GM23338 (cell line): ENCODE data around the gene RAB9A.

Source experiments
- EZH2 ChIP-seq: fragments of 200-600 bp; sonication (generic); IDR thresholded peaks from one replicate; pipeline ENCODE4 v1.8.0; 2017; ENCODE audit warnings: antibody characterized with exemption, mild to moderate bottlenecking, low read depth; ENCODE audit not compliant: unreplicated experiment
- TF ChIP-seq, protein P1 (sequence below): IDR thresholded peaks from 2 replicates; pipeline ENCODE4 v1.6.1; 2016; ENCODE audit warnings: antibody characterized with exemption
- TF ChIP-seq, protein P2 (sequence below), 2 experiments: fragments of 200-600 bp in 1 of 2; sonication (generic) in 1 of 2; conservative IDR thresholded peaks; 2 replicates each; pipeline versions ENCODE4 v1.5.1 to v1.6.1; 2016 to 2017; ENCODE audit warnings: antibody characterized with exemption in 2 of 2, low read depth in 2 of 2, mild to moderate bottlenecking in 2 of 2, moderate library complexity in 1 of 2
- TF ChIP-seq, protein P3 (sequence below): IDR thresholded peaks from one replicate; pipeline ENCODE4 v1.6.1; 2018; ENCODE audit warnings: antibody characterized with exemption; ENCODE audit not compliant: unreplicated experiment

DNA sequence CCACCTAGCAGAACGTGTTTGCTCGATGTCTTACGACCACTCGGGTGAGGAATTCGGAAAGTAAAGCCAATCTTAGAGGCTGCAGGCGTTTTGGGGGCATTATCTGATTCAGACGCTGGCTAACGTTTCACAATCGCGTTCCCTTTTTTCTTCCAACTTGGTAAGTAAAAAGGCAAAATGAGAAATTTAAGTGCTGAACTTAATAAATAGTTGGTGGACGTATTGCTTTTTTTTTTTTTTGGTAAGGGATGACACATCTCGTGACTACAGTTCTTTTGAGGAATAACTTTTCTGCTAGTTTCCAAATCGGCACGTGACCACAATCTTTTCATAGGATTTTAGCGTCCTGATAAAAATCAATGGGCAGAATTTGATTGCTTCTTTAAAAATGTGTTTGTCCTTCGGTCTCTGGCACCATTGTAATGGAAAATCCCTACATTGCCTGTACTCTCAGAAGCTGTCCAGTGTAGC is 848 bp downstream of the RAB9A start:
- TF ChIP-seq, protein P1, sequence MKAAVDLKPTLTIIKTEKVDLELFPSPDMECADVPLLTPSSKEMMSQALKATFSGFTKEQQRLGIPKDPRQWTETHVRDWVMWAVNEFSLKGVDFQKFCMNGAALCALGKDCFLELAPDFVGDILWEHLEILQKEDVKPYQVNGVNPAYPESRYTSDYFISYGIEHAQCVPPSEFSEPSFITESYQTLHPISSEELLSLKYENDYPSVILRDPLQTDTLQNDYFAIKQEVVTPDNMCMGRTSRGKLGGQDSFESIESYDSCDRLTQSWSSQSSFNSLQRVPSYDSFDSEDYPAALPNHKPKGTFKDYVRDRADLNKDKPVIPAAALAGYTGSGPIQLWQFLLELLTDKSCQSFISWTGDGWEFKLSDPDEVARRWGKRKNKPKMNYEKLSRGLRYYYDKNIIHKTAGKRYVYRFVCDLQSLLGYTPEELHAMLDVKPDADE = no peak
- TF ChIP-seq, protein P2, sequence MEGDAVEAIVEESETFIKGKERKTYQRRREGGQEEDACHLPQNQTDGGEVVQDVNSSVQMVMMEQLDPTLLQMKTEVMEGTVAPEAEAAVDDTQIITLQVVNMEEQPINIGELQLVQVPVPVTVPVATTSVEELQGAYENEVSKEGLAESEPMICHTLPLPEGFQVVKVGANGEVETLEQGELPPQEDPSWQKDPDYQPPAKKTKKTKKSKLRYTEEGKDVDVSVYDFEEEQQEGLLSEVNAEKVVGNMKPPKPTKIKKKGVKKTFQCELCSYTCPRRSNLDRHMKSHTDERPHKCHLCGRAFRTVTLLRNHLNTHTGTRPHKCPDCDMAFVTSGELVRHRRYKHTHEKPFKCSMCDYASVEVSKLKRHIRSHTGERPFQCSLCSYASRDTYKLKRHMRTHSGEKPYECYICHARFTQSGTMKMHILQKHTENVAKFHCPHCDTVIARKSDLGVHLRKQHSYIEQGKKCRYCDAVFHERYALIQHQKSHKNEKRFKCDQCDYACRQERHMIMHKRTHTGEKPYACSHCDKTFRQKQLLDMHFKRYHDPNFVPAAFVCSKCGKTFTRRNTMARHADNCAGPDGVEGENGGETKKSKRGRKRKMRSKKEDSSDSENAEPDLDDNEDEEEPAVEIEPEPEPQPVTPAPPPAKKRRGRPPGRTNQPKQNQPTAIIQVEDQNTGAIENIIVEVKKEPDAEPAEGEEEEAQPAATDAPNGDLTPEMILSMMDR (conservative IDR thresholded peaks at IDR 0.05; ENCODE audit: low read depth in 2 of 2) = no peak
- TF ChIP-seq EZH2 = no peak
- TF ChIP-seq, protein P3, sequence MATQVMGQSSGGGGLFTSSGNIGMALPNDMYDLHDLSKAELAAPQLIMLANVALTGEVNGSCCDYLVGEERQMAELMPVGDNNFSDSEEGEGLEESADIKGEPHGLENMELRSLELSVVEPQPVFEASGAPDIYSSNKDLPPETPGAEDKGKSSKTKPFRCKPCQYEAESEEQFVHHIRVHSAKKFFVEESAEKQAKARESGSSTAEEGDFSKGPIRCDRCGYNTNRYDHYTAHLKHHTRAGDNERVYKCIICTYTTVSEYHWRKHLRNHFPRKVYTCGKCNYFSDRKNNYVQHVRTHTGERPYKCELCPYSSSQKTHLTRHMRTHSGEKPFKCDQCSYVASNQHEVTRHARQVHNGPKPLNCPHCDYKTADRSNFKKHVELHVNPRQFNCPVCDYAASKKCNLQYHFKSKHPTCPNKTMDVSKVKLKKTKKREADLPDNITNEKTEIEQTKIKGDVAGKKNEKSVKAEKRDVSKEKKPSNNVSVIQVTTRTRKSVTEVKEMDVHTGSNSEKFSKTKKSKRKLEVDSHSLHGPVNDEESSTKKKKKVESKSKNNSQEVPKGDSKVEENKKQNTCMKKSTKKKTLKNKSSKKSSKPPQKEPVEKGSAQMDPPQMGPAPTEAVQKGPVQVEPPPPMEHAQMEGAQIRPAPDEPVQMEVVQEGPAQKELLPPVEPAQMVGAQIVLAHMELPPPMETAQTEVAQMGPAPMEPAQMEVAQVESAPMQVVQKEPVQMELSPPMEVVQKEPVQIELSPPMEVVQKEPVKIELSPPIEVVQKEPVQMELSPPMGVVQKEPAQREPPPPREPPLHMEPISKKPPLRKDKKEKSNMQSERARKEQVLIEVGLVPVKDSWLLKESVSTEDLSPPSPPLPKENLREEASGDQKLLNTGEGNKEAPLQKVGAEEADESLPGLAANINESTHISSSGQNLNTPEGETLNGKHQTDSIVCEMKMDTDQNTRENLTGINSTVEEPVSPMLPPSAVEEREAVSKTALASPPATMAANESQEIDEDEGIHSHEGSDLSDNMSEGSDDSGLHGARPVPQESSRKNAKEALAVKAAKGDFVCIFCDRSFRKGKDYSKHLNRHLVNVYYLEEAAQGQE = no peak
